HT1080 (cell line): ENCODE measurements around the gene UFSP2. TPM values are rescaled to one million over a fixed set of nuclear protein-coding genes. Genes with fewer than 3 reads are reported as not detected.

Experiments
- DNase-seq: peaks from one replicate; pipeline ENCODE4 v3.0.0-alpha.2; 2015; ENCODE audit warnings: low read depth
- small RNA-seq: library from RNA; depleted of rRNA; stranded (forward); fragments of <200 nt; gene quantifications from one replicate; pipeline ENCODE3, GENCODE V24; 2014
- total RNA-seq: library from RNA; depleted of rRNA; stranded (reverse); fragments of >200 nt; shearing (Covaris generic); gene quantifications from 2 replicates; pipeline ENCODE4 v1.2.3, GENCODE V29; 2014; rRNA removed

Gene UFSP2
- total RNA-seq, 1 experiment from 2014 or later, result 23.1 TPM

GRCh38 chr4:185357733-185358440 is 67.9 kb downstream of the UFSP2 start:
- no peak for DNase-seq

DNA sequence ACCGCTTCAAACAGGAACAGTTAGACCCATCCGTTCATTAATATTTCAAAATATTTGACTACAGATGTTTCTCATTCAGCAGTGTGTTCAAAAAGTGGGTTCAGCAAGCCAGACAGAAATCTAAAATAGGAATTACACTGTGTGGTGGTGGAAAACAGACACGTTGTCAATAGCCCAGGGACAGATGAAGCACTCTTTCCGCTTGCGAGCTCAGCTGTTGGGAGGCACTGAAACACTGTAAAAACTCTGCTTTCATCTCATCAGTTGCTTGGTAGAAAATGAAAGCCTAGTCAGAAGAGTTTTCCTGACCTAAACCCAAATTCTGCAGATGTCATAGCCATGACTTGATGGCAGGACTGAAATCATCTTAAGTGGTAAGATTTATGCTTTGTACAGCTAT is 68.6 kb downstream of the UFSP2 start:
- no peak for DNase-seq

GRCh38 chr4:185352741-185353140 is 73.0 kb downstream of the UFSP2 start:
- no peak for DNase-seq

DNA sequence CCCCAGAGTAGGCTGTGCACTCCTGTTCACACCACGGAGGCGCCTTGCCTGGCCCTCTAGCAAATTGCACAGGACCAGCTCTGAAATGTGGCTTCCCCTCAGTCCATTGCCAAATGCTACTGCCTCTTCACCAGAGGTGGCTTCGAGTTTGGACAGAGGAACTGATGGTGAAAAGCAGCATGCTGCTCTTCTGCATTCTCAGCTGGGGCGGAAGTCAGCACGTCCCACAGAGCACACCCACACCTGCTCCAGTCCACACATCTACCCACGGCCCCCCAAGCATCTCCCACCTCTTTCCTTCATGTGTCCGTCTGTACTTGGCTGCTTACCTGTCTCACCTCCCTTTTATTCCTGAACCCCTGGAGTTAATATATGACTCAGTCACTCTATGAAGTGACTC is 73.6 kb downstream of the UFSP2 start:
- DNase-seq, result no peak

- no peak for DNase-seq
These were observed 74.1 kb downstream of the UFSP2 start for GRCh38 chr4:185351691-185352090.

Small RNAs within 50 kb of the gene (small RNA-seq; reads per million reads assigned to genes)
- not detected for gene RF00019

Other genes with a start within 250 kb of the UFSP2 start
- gene CFAP97, start 222.0 kb downstream of the UFSP2 start, total RNA-seq, result 28.7 and 29.7 TPM in 2 replicates
- gene SNX25, start 216.4 kb downstream of the UFSP2 start, total RNA-seq, result 20.8 and 24.6 TPM in 2 replicates
- 0.08 and 0.13 TPM in 2 replicates for gene LRP2BP, start 30.0 kb downstream of the UFSP2 start, total RNA-seq
- gene ANKRD37, start 29.1 kb downstream of the UFSP2 start, total RNA-seq, result 13.4 and 20.6 TPM in 2 replicates
- 0.37 TPM in 1 of 2 replicates, not detected in the other for gene CCDC110, start 45.8 kb upstream of the UFSP2 start, total RNA-seq
- gene PDLIM3, start 109.5 kb upstream of the UFSP2 start, total RNA-seq, result 11.4 and 16.3 TPM in 2 replicates